ENCODE results near the gene POLE.
"Not testable (repeated sequence)": the region's sequence is repeated elsewhere in the genome, so short reads cannot be mapped to it uniquely, and the experiment has no call there.

POLE gene

DNA sequence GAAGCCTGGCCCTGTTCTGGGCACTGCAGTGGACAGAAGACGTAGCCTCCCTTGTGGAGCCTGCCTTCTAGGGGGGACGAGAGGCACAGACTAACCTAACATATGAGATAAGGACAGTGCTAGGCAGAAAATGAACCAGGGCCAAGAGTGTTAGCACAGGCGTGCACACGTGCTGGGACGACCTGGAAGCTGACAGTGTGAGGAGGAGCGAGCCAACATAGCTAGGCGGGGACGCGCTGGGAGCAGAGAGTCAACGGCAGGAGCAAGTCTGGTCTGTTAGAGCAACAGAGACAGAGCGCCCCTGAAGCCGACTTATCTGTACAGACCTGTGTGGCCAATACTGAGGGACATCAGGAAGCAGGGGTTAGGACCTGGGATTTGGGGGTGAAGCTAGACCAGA, 8.3 kb upstream of the POLE start:
- no peak for DNase-seq (ENCODE audit: insufficient read length)
- FAIRE-seq, result no peak
- TF ChIP-seq POLR2AphosphoS5 (IDR thresholded peaks at IDR 0.05; ENCODE audit: low read depth, low read length) (no peak), TAF1 (IDR thresholded peaks at IDR 0.05; ENCODE audit: borderline replicate concordance, low read depth, low read length) (no peak), POLR2A (IDR thresholded peaks at IDR 0.05; ENCODE audit: low read depth, low read length) (no peak)

- not testable (repeated sequence) for FAIRE-seq; DNase-seq (ENCODE audit: insufficient read length)
Observed at GRCh38 chr12:132694888-132695287, 7.7 kb upstream of the POLE start.

- not testable (repeated sequence) for FAIRE-seq
Observed at GRCh38 chr12:132692030-132692429, 4.9 kb upstream of the POLE start.

GRCh38 chr12:132690112-132690511, 3.0 kb upstream of the POLE start:
- FAIRE-seq (no peak), DNase-seq (ENCODE audit: insufficient read length) (no peak)
- TF ChIP-seq POLR2A (IDR thresholded peaks at IDR 0.05; ENCODE audit: low read depth, low read length) (no peak), POLR2AphosphoS5 (IDR thresholded peaks at IDR 0.05; ENCODE audit: low read depth, low read length) (no peak), TAF1 (IDR thresholded peaks at IDR 0.05; ENCODE audit: borderline replicate concordance, low read depth, low read length) (no peak)

More at GRCh38 chr12:132692030-132692429, 4.9 kb upstream of the POLE start:
- not testable (repeated sequence) for DNase-seq (ENCODE audit: insufficient read length)

DNA sequence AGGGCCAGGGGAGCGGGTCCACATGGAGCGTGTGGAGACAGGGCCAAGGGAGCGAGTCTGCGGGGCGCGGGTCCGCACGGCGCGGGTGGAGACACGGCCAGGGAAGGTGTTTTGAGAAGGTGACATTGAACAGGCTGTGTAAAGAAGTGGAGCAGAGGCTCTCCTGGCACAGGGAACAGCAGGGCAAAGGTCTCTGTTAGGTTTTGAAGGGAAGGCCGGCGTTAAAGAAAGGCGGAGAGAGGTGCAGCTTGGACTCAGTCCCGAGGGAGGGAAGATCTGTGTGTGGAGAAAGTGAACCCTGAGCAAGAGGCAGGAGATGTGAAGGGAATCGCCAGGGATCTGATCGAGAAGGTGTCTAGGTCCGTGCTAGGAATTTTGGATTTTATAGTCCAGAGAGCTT, 2.1 kb upstream of the POLE start:
- TF ChIP-seq POLR2AphosphoS5 (IDR thresholded peaks at IDR 0.05; ENCODE audit: low read depth, low read length), result no peak
- TF ChIP-seq TAF1 (IDR thresholded peaks at IDR 0.05; ENCODE audit: borderline replicate concordance, low read depth, low read length), result no peak
- no peak for TF ChIP-seq POLR2A (IDR thresholded peaks at IDR 0.05; ENCODE audit: low read depth, low read length)
- DNase-seq (ENCODE audit: insufficient read length) (no peak), FAIRE-seq (no peak)

GRCh38 chr12:132686825-132687210, 324 bp downstream of the POLE start:
- no peak for FAIRE-seq
- TF ChIP-seq POLR2AphosphoS5 (IDR thresholded peaks at IDR 0.05; ENCODE audit: low read depth, low read length) (no peak), TAF1 (IDR thresholded peaks at IDR 0.05; ENCODE audit: borderline replicate concordance, low read depth, low read length) (no peak), POLR2A (IDR thresholded peaks at IDR 0.05; ENCODE audit: low read depth, low read length) (no peak)

DNA sequence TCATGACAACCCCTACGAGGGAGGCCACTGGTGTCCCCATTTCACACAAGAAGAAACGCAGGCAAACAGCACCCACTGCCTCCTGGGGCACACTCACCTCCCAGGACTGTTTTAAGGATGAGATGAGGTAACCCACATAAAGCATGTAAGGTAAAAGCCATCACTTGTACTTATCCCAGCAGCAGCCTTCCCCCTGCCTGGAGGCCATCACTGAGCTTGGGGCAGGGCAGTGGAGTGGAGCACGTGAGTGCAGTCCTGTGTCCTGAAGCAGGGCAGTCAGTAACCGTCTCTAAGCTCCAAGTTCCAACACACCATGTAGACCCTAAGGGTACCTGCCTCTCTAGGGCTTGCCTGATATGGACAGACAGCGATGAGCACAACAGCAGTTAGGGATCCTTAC, 1.7 kb downstream of the POLE start:
- no peak for FAIRE-seq
- no peak for DNase-seq (ENCODE audit: insufficient read length)
- TF ChIP-seq TAF1 (IDR thresholded peaks at IDR 0.05; ENCODE audit: borderline replicate concordance, low read depth, low read length) (no peak), POLR2AphosphoS5 (IDR thresholded peaks at IDR 0.05; ENCODE audit: low read depth, low read length) (no peak), POLR2A (IDR thresholded peaks at IDR 0.05; ENCODE audit: low read depth, low read length) (no peak)

More at GRCh38 chr12:132686825-132687210, 324 bp downstream of the POLE start:
- DNase-seq (ENCODE audit: insufficient read length), result no peak

- TF ChIP-seq POLR2A (IDR thresholded peaks at IDR 0.05; ENCODE audit: low read depth, low read length), result peak; percentile 20; the same call in 1 of the 2 replicates
- TF ChIP-seq TAF1 (IDR thresholded peaks at IDR 0.05; ENCODE audit: borderline replicate concordance, low read depth, low read length), result no peak
- TF ChIP-seq POLR2AphosphoS5 (IDR thresholded peaks at IDR 0.05; ENCODE audit: low read depth, low read length), result no peak
- DNase-seq (ENCODE audit: insufficient read length), result no peak
- FAIRE-seq, result no peak
Observed at GRCh38 chr12:132677492-132677891, 9.7 kb downstream of the POLE start.

DNA sequence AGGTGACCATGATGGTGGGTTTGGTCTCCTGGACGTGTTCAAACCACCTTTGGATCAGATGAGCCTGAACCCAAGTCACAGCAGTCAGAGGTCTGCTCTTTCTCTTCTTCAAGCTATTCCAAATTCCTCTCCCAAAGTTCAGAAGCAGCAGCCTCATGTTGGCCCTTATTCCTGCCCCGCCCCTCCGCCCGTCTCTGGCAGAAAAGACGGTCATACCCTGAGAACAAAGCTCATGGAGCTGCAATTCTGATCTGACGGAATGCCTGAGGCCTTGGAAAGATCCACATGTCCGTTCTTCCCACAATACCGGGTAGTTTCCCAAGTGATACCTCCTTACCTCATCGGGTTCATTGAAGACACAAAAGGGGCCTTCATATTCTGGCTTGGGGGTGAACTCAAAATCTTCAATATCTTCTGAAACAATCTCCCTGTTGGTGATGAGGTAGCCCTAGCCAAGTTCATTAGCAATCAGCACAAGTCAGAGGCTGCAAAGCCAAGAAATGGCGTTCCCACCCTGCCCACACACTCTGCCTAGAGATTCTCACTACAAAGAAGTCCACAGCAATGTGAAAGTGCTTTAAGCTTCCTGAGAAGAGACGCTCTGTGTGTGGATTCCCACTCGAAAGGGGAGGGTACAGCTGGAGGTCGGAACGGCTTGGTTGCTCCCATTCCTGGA, 11.2 kb downstream of the POLE start:
- DNase-seq (ENCODE audit: insufficient read length), result no peak
- FAIRE-seq, result no peak
- no peak for TF ChIP-seq TAF1 (IDR thresholded peaks at IDR 0.05; ENCODE audit: borderline replicate concordance, low read depth, low read length)
- no peak for TF ChIP-seq POLR2A (IDR thresholded peaks at IDR 0.05; ENCODE audit: low read depth, low read length)
- TF ChIP-seq POLR2AphosphoS5 (IDR thresholded peaks at IDR 0.05; ENCODE audit: low read depth, low read length), result no peak

DNA sequence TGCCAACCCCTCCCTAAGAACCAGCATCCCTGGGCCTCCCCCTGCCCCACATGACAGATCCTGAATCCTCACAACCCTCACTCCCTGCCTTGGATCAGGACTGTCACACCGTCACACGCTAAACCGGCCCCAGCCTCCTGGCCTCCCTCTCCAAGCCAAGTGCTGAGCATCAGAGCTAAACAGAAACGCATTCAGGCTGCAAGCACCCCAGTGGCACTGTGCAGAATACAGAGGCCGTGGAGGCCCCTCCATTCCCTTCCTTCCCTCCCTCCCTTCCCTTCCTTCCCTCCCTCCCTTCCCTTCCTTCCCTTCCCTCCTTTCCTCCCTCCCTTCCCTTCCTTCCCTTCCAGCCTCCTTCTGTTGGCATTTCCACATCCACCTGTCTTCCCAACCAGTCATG, 12.6 kb downstream of the POLE start:
- no peak for FAIRE-seq
- TF ChIP-seq TAF1 (IDR thresholded peaks at IDR 0.05; ENCODE audit: borderline replicate concordance, low read depth, low read length), result no peak
- peak; percentile 40; the same call in 1 of the 2 replicates for TF ChIP-seq POLR2A (IDR thresholded peaks at IDR 0.05; ENCODE audit: low read depth, low read length)
- TF ChIP-seq POLR2AphosphoS5 (IDR thresholded peaks at IDR 0.05; ENCODE audit: low read depth, low read length), result no peak
- DNase-seq (ENCODE audit: insufficient read length), result no peak

DNA sequence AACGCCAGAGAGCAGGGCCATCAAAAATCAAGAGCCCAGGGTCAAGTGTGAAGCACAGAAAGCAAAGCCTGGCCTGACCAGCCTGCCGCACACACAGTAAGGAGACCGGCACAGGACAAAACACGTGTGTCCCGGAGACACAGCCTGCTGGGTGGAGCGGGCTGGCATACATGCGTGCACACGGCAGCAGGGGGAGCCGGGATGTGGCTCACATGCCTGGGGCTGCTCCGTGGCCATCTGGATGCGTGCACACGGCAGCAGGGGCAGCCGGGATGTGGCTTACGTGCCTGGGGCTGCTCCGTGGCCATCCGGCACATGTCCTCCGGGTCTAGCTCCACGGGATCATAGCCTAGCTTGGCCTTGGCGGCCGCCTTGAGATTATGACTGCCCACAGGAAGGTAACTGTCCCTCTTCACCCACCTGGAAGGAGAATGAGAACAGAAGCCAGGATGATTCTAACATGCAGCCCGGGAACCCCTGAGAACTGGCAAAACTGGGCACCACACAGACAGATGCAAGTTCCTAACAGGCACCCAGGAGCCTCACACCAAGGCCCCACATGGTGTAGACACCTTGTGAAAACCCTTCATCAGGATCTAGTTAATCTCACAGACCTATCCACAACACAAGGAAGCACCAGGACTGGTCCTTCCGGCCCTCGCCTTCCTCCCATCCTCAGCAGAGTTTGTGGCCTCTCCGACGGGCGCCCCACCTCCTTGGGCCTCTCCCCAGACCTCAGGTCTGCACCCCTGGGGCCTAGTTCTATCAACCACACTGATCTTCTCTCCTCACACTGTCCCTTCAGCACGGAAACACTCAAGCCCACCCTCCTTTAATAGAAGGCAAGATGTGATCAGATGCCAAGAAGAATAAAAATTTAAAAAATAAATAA, 13.6 kb downstream of the POLE start:
- FAIRE-seq, result no peak
- TF ChIP-seq POLR2AphosphoS5 (IDR thresholded peaks at IDR 0.05; ENCODE audit: low read depth, low read length) (no peak), POLR2A (IDR thresholded peaks at IDR 0.05; ENCODE audit: low read depth, low read length) (no peak), TAF1 (IDR thresholded peaks at IDR 0.05; ENCODE audit: borderline replicate concordance, low read depth, low read length) (no peak)
- DNase-seq (ENCODE audit: insufficient read length), result no peak

GRCh38 chr12:132672678-132673077, 14.5 kb downstream of the POLE start:
- TF ChIP-seq POLR2A (IDR thresholded peaks at IDR 0.05; ENCODE audit: low read depth, low read length), result no peak
- TF ChIP-seq TAF1 (IDR thresholded peaks at IDR 0.05; ENCODE audit: borderline replicate concordance, low read depth, low read length), result no peak
- no peak for TF ChIP-seq POLR2AphosphoS5 (IDR thresholded peaks at IDR 0.05; ENCODE audit: low read depth, low read length)
- DNase-seq (ENCODE audit: insufficient read length) (no peak), FAIRE-seq (no peak)
